D721Med (cell line): ENCODE results near the gene MAP2K6.

Source experiments
- DNase-seq: peaks from one replicate; pipeline ENCODE4 v3.0.0; 2011; ENCODE audit warnings: low spot score; ENCODE audit not compliant: insufficient read length
- FAIRE-seq: peaks from 2 replicates; lab custom pipeline; 2011; peaks lifted over from hg19 to GRCh38; lab: Jason Lieb, UNC
- CTCF ChIP-seq: IDR thresholded peaks from 2 replicates; pipeline ENCODE4 v1.5.1; 2012; ENCODE audit warnings: mild to moderate bottlenecking, control low read depth; ENCODE audit not compliant: insufficient read depth; ENCODE audit errors: missing control alignments

The MAP2K6 gene

DNA sequence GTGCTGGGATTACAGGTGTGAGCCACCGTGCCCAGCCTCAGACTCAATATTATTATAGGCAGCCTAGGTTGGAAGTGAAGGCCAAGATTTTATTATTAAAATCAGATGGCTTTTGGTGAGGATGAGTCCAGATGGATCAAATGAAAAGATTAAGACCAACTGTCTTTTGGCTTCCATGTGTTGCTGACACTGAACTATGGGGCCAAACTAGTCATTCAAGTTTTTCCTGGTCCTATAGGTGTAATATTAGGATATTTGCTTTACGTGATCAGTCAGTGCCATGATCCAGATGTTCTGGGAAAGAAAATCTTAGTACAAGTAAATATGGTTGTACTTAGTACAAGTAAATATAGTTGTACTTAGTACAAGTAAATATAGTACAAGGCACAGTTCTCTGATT, 140.6 kb downstream of the MAP2K6 start:
- FAIRE-seq = no peak
- no peak for TF ChIP-seq CTCF
- DNase-seq = no peak

DNA sequence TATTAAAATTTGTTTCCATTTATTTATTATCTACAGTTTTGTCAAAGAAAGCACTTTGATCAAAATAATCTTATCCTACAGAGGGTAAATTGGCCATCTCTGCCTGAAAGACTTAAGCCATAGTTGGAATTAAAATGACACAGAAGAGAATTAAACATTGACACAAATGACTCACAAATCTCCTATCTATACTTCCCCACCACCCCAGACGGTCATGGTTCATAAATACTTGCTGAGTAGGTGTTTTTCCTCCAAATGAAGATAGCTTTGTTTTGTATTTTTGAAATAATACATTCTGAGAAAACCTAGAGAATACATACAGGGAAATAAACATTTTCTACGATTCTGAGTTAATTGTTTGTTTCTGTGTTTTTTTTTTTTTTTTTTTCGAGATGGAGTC, 142.8 kb downstream of the MAP2K6 start:
- no peak for TF ChIP-seq CTCF
- FAIRE-seq (no peak), DNase-seq (no peak)

DNA sequence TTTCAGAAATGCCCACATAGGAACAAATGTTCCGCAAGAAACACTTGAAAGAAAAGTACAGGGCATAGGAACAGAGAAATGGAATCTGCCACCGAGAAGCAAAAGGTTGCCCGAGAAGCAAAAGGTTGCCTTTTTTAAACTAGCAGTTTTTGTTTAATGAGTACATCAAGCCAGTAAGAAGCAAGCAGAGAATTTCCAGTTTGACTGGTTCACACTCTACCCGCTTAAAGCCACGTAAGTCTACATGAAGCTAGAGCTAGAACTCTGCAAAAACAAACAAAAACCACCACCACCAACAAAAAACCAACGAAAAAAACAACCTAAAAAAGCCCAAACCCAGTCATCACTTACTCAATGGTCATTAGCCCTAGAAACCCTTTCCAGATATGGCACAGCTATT, 144.3 kb downstream of the MAP2K6 start:
- TF ChIP-seq CTCF = no peak
- DNase-seq (no peak), FAIRE-seq (no peak)

DNA sequence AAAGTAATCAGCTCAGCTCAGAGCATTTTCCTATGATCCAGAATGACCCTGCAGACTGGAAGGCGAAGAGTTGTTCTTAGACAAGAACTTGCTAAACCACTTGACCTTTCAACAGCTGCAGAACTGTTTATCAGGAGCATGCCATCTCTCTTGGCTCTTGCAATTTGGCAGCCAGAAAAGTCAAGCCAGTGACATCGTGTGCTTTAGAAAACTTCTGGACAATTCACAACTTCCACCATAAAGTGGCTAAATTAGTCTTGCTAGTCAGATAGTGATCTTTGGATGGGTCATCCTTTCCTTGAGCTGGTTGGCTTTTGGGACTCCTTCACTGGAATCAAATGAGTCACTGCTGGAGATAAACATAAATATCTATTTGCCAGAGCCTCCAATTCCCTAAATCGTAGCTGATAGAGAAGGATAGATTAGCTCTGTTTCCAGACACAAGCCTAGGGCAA, 146.5 kb downstream of the MAP2K6 start:
- no peak for FAIRE-seq
- no peak for TF ChIP-seq CTCF
- no peak for DNase-seq

GRCh38 chr17:69561462-69561861, 147.0 kb downstream of the MAP2K6 start:
- no peak for DNase-seq

GRCh38 chr17:69565447-69565846, 150.9 kb downstream of the MAP2K6 start:
- TF ChIP-seq CTCF = no peak
- FAIRE-seq (no peak), DNase-seq (no peak)

More at GRCh38 chr17:69561462-69561861, 147.0 kb downstream of the MAP2K6 start:
- no peak for TF ChIP-seq CTCF
- no peak for FAIRE-seq

DNA sequence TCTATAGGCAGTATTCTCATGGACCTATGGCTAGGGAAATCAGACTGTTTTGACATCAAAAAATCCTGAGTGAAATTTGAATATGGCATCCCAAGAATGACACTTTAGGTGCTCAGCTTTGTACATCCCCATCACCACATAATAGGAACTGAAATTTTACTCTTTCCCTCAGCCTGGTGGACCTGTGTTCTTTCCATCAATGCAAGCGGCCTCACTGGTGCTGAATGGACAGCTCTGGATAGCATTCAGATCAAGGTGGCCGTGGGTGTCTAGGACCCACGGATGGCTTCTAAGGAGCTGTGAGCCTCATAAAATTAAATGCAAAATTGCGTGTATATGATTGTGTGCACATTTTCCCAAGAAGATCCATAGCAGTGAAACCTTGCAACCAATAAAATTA, 152.6 kb downstream of the MAP2K6 start:
- TF ChIP-seq CTCF = no peak
- no peak for FAIRE-seq
- DNase-seq = no peak
